ENCODE data around the gene RUNX1. TPM values are rescaled to one million over a fixed set of nuclear protein-coding genes. Genes with fewer than 3 reads are reported as not detected.

Gene RUNX1
- total and polyA plus RNA-seq, 10 of the 15 experiments (the other 5 are each of a cell fraction or from before 2014, with no cell fraction given) = 0.90 to 15.2 (median 4.1) TPM

GRCh38 chr21:35072557-35072956, 23.5 kb upstream of the RUNX1 start (continued):
- TF ChIP-seq, protein P1, sequence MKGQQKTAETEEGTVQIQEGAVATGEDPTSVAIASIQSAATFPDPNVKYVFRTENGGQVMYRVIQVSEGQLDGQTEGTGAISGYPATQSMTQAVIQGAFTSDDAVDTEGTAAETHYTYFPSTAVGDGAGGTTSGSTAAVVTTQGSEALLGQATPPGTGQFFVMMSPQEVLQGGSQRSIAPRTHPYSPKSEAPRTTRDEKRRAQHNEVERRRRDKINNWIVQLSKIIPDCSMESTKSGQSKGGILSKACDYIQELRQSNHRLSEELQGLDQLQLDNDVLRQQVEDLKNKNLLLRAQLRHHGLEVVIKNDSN (IDR thresholded peaks at IDR 0.05; ENCODE audit: borderline replicate concordance, extremely low read length, insufficient read depth, low read depth, low read length) = no peak
- TF ChIP-seq, protein P2, sequence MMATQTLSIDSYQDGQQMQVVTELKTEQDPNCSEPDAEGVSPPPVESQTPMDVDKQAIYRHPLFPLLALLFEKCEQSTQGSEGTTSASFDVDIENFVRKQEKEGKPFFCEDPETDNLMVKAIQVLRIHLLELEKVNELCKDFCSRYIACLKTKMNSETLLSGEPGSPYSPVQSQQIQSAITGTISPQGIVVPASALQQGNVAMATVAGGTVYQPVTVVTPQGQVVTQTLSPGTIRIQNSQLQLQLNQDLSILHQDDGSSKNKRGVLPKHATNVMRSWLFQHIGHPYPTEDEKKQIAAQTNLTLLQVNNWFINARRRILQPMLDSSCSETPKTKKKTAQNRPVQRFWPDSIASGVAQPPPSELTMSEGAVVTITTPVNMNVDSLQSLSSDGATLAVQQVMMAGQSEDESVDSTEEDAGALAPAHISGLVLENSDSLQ (IDR thresholded peaks at IDR 0.05) = no peak
- TF ChIP-seq TARDBP (IDR thresholded peaks at IDR 0.05; ENCODE audit: borderline replicate concordance) (no peak), FOS (IDR thresholded peaks at IDR 0.05; ENCODE audit: borderline replicate concordance, extremely low read depth, insufficient read length) (no peak), STAT1 (conservative IDR thresholded peaks at IDR 0.05) (no peak), CBFB (IDR thresholded peaks at IDR 0.05; ENCODE audit: low read depth) (no peak)
- TF ChIP-seq, protein P3, sequence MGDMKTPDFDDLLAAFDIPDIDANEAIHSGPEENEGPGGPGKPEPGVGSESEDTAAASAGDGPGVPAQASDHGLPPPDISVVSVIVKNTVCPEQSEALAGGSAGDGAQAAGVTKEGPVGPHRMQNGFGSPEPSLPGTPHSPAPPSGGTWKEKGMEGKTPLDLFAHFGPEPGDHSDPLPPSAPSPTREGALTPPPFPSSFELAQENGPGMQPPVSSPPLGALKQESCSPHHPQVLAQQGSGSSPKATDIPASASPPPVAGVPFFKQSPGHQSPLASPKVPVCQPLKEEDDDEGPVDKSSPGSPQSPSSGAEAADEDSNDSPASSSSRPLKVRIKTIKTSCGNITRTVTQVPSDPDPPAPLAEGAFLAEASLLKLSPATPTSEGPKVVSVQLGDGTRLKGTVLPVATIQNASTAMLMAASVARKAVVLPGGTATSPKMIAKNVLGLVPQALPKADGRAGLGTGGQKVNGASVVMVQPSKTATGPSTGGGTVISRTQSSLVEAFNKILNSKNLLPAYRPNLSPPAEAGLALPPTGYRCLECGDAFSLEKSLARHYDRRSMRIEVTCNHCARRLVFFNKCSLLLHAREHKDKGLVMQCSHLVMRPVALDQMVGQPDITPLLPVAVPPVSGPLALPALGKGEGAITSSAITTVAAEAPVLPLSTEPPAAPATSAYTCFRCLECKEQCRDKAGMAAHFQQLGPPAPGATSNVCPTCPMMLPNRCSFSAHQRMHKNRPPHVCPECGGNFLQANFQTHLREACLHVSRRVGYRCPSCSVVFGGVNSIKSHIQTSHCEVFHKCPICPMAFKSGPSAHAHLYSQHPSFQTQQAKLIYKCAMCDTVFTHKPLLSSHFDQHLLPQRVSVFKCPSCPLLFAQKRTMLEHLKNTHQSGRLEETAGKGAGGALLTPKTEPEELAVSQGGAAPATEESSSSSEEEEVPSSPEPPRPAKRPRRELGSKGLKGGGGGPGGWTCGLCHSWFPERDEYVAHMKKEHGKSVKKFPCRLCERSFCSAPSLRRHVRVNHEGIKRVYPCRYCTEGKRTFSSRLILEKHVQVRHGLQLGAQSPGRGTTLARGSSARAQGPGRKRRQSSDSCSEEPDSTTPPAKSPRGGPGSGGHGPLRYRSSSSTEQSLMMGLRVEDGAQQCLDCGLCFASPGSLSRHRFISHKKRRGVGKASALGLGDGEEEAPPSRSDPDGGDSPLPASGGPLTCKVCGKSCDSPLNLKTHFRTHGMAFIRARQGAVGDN (IDR thresholded peaks at IDR 0.05) = no peak

Data from GM12878 (cell line).